ENCODE measurements around the gene RRP7A. TPM values are rescaled to one million over a fixed set of nuclear protein-coding genes. Genes with fewer than 3 reads are reported as not detected.
"Not testable (repeated sequence)": the region's sequence is repeated elsewhere in the genome, so short reads cannot be mapped to it uniquely, and the experiment has no call there.

RRP7A gene
- total and polyA plus RNA-seq, 5 experiments from 2014 or later: 38.2 to 66.2 (median 57.4) TPM

GRCh38 chr22:42531401-42532084 lies 11.9 kb upstream of the RRP7A start:
- H3K9me3 Mint-ChIP-seq, H3K27me3 Mint-ChIP-seq, ATAC-seq, H3K4me3 Mint-ChIP-seq, H3K36me3 Mint-ChIP-seq, DNase-seq, POLR2A ChIA-PET: not testable (repeated sequence)
- Mint-ChIP-seq H3K4me1 (peaks cover 2 to 34% (median 7%) of the 10 kb centered on the region in 4 donors), H3K27ac (peak overlapping the region in 2 of 10 donors; percentile 28 to 91)

- H3K36me3 Mint-ChIP-seq, H3K27ac Mint-ChIP-seq, H3K9me3 Mint-ChIP-seq, DNase-seq, H3K4me3 Mint-ChIP-seq, POLR2A ChIA-PET, H3K27me3 Mint-ChIP-seq, ATAC-seq: not testable (repeated sequence)
- peaks cover 2 to 25% (median 7%) of the 10 kb centered on the region in 4 donors for H3K4me1 Mint-ChIP-seq
These were observed 9.8 kb upstream of the RRP7A start for GRCh38 chr22:42529435-42529834.

GRCh38 chr22:42528591-42529307 lies 9.2 kb upstream of the RRP7A start:
- POLR2A ChIA-PET: no interaction called here
- H3K27ac Mint-ChIP-seq: peak overlapping the region in 1 of 10 donors; percentile 34
- H3K9me3 Mint-ChIP-seq: no peaks in the 10 kb centered on the region
- no peaks in the 10 kb centered on the region for H3K36me3 Mint-ChIP-seq
- ATAC-seq (no peak), DNase-seq (no peak)
- H3K4me3 Mint-ChIP-seq: no peak overlapping the region
- peaks cover 2 to 21% (median 6%) of the 10 kb centered on the region in 4 donors for H3K4me1 Mint-ChIP-seq
- peaks cover 0 to 5% (median 0%) of the 10 kb centered on the region in 5 donors for H3K27me3 Mint-ChIP-seq

DNA sequence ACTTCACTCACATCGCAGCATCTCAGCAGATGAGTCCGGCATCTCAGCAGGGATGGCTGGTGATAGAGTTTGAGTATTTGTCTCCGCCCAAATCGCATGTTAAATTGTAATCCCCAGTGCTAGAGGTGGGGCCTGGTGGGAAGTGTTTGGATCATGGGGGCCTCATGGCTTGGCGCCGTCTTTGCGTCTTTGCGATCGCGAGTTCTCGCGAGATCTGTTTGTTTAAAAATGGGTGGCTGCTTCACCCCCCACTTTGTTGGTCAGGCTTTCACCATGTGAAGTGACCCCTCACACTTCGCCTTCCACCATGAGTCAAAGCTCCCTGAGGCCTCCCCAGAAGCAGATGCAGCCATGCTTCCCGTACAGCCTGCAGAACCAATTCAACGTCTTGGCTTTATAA lies 3.0 kb upstream of the RRP7A start:
- ATAC-seq: no peak
- Mint-ChIP-seq H3K27me3 (no peaks in the 10 kb centered on the region), H3K4me1 (peaks cover 9 to 22% (median 15%) of the 10 kb centered on the region in 4 donors), H3K4me3 (peak overlapping the region in 1 of 10 donors; percentile 14), H3K36me3 (peaks cover 0 to 3% (median 0%) of the 10 kb centered on the region in 3 donors), H3K27ac (no peak overlapping the region), H3K9me3 (no peaks in the 10 kb centered on the region)
- POLR2A ChIA-PET: interaction anchor here (0.6 kb wide), 1 partner anchor 1069 kb away, joined by 3 read pairs; no protein-coding TSS in a partner anchor
- DNase-seq: no peak

DNA sequence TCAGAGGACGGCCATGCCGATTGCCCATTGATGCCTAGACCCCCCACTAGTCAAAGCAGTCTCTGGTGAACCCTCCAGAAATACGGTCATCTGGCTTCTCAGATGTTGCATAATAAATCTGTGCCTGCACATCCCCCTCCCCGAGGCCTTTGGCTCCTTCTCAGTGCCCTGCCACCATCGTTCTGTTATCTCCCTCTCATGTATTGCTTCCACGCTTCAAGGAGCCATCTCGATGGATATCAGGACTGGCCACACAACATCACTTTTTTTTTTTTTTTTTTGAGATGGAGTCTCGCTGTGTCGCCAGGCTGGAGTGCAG lies 1.6 kb upstream of the RRP7A start:
- POLR2A ChIA-PET: no interaction called here
- Mint-ChIP-seq H3K27ac (peak overlapping the region in 6 of 10 donors; percentile 37 to 97 (median 69)), H3K36me3 (peaks cover 0 to 13% (median 0%) of the 10 kb centered on the region in 3 donors), H3K4me3 (peak overlapping the region in 9 of 10 donors; percentile 31 to 98 (median 57)), H3K4me1 (peaks cover 9 to 24% (median 15%) of the 10 kb centered on the region in 4 donors), H3K9me3 (no peaks in the 10 kb centered on the region), H3K27me3 (no peaks in the 10 kb centered on the region)
- DNase-seq (no peak), ATAC-seq (no peak)

DNA sequence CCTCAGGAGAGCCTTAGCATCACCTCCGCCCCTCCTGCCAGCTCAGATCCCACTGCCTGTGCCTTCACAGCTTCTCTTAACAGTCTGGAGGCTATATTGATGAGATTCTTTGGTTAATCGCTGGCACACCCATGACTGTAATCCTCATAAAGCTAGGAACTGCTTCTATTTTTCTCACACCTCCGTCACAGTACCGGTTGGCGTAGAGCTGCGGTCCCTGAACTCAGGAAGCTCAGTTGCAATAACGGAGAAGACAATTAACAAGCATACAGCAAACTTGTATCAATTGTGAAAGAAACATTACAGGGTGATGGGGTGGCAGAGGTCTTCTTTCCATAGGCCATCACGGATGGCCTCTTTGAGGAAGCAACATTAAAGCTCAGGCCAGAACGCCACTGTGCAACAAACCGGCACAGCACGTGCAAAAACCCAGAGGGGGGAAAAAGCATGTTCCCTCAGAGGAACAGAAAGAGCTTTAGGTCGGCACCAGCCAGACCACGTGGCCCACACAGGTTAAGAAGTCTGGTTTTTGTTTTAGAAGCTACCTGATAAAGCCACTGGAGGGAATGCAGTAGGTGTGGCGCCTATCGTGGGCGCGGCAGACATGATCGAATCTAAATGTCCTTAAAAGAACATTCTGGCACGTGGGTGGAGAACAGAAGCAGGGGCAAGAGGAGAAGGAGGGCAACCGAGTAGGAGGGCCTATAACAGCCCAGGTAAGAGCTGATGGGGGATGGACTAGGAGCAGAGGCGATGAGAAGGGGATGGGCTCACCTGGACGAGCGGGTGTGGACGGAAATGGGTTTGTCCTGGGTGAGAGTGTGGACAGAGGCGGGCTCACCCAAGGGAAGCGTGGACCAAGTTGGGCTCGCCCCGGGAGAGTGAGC lies 715 bp downstream of the RRP7A start:
- H3K9me3 Mint-ChIP-seq, POLR2A ChIA-PET, H3K27me3 Mint-ChIP-seq, DNase-seq: not testable (repeated sequence)
- peaks cover 9 to 26% (median 15%) of the 10 kb centered on the region in 4 donors for H3K4me1 Mint-ChIP-seq
- peak overlapping the region; percentile 83 to 98 (median 97) for H3K27ac Mint-ChIP-seq
- peaks cover 0 to 20% (median 0%) of the 10 kb centered on the region in 3 donors for H3K36me3 Mint-ChIP-seq
- peak overlapping the region; percentile 89 to 99 (median 98) for H3K4me3 Mint-ChIP-seq
- ATAC-seq: peak; percentile 31 to 53

DNA sequence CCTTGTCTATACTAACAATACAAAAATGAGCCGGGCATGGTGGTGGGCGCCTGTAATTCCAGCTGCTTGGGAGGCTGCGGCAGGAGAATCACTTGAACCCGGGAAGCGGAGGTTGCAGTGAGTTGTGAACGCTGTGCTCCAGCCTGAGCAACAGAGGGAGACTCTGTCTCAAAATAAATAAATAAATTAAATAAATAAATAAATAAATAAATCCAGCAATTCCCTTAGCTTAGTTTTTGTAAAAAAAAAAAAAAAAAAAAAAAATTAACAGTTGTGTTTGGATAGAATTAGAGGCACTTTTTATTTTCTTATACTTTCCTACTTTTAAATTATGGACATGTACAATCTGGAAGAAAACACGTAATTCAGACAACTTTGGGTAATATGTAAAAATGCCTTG lies 2.5 kb downstream of the RRP7A start:
- POLR2A ChIA-PET: interaction anchor here (0.6 kb wide), 1 partner anchor 11 kb away, joined by 4 read pairs; no protein-coding TSS in a partner anchor
- H3K9me3 Mint-ChIP-seq, DNase-seq, ATAC-seq, H3K27me3 Mint-ChIP-seq: not testable (repeated sequence)
- H3K4me1 Mint-ChIP-seq: peaks cover 9 to 26% (median 15%) of the 10 kb centered on the region in 4 donors
- H3K4me3 Mint-ChIP-seq: peak overlapping the region in 3 of 10 donors; percentile 26 to 75 (median 28)
- H3K36me3 Mint-ChIP-seq: peaks cover 0 to 25% (median 0%) of the 10 kb centered on the region in 3 donors
- peak overlapping the region in 2 of 10 donors; percentile 9 to 40 for H3K27ac Mint-ChIP-seq

DNA sequence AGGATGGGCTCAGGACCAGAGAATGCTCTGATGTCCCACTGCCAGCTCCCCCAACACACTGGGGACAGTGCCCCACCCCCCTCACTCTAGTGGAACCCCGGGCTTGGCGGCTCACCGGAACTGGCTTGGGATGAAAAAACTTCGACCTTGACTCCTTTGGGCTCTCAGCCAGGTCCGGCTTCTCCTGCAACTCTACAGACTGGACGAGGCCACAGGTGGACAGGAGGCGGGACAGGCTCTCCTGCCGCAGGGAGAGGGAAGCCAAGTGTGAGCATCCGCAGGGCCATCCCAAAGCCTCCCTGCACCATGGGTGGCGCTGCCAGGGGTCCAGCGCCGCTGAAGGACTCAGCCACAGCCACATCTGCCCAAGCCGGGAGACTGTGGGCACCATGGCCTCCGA lies 3.7 kb downstream of the RRP7A start:
- POLR2A ChIA-PET: no interaction called here

GRCh38 chr22:42515304-42515703 lies 4.3 kb downstream of the RRP7A start:
- DNase-seq, POLR2A ChIA-PET, H3K9me3 Mint-ChIP-seq, ATAC-seq, H3K4me3 Mint-ChIP-seq, H3K27me3 Mint-ChIP-seq, H3K27ac Mint-ChIP-seq: not testable (repeated sequence)
- H3K4me1 Mint-ChIP-seq: peaks cover 11 to 24% (median 15%) of the 10 kb centered on the region in 4 donors
- H3K36me3 Mint-ChIP-seq: peaks cover 0 to 32% (median 0%) of the 10 kb centered on the region in 3 donors

More for the DNA sequence above, 3.7 kb downstream of the RRP7A start:
- DNase-seq (no peak), ATAC-seq (no peak)
- Mint-ChIP-seq H3K4me3 (no peak overlapping the region), H3K27ac (no peak overlapping the region), H3K27me3 (no peaks in the 10 kb centered on the region), H3K4me1 (peaks cover 10 to 23% (median 17%) of the 10 kb centered on the region in 4 donors), H3K9me3 (no peaks in the 10 kb centered on the region), H3K36me3 (peaks cover 0 to 30% (median 0%) of the 10 kb centered on the region in 3 donors)

GRCh38 chr22:42514331-42514730 lies 5.3 kb downstream of the RRP7A start:
- ATAC-seq: not testable (repeated sequence)

DNA sequence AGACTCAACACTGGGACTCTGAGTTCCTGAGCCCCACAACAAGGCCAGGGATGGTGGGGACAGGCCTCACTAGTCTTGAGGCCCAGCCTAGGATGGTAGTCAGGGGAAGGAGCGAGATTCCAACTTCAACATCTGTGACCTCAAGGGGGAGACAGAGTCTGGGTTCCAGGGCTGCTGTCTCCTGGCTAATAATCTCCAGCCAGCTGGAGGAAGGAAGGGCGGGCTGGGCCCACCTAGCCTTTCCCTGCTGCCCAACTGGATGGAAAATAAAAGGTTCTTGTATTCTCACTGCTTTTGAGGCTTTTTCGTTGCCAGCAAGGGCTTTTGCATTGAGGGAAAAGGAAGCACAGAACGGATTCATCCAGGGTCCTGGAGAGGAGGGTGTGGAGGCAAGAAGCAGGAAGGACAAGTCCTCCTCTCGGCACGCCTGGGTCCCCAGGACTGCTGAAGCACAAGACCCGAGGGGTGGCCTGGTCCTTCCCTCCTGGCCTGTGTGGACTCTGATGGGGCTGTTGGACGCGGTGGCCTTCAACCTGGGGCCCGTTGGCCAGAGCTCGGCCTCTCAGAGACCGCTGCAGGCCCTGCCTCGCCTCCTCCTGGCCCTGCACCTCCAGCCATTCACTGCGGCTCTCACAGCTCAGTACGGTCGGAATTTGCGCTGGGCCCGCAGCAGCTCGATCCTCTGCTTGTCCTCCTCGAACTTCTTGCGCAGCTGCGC lies 7.2 kb downstream of the RRP7A start:
- POLR2A ChIA-PET, DNase-seq, H3K27me3 Mint-ChIP-seq, H3K4me3 Mint-ChIP-seq, ATAC-seq, H3K9me3 Mint-ChIP-seq: not testable (repeated sequence)
- Mint-ChIP-seq H3K27ac (peak overlapping the region in 1 of 10 donors; percentile 22), H3K4me1 (peaks cover 5 to 13% (median 7%) of the 10 kb centered on the region in 4 donors), H3K36me3 (peaks cover 0 to 28% (median 0%) of the 10 kb centered on the region in 3 donors)

More at GRCh38 chr22:42514331-42514730, 5.3 kb downstream of the RRP7A start:
- Mint-ChIP-seq H3K4me1 (peaks cover 7 to 23% (median 10%) of the 10 kb centered on the region in 4 donors), H3K27ac (peak overlapping the region in 1 of 10 donors; percentile 74), H3K36me3 (peaks cover 0 to 32% (median 0%) of the 10 kb centered on the region in 3 donors)
- H3K9me3 Mint-ChIP-seq, H3K4me3 Mint-ChIP-seq, POLR2A ChIA-PET, DNase-seq, H3K27me3 Mint-ChIP-seq: not testable (repeated sequence)

Measured in naive thymus-derived CD8-positive, alpha-beta T cell (primary cell).